ENCODE measurements around the gene CLK2.

- TF ChIP-seq CTCF (IDR thresholded peaks at IDR 0.05), result no peak
- TF ChIP-seq POLR2A (IDR thresholded peaks at IDR 0.05), result no peak
Measured at GRCh38 chr1:155320252-155320651, 46.9 kb upstream of the CLK2 start.

Data from body of pancreas (tissue), 4 donors.